ENCODE results near the gene NMNAT1. TPM values are rescaled to one million over a fixed set of nuclear protein-coding genes. Genes with fewer than 3 reads are reported as not detected.
A peak's percentile ranks its signal among the peaks of the same experiment; 100 is the strongest.

NMNAT1 gene
- total RNA-seq, 1 experiment from 2014 or later, result 2.3 TPM

GRCh38 chr1:9942399-9942938 lies 806 bp upstream of the NMNAT1 start:
- H3K27me3 Mint-ChIP-seq (ENCODE audit: low read depth), result no peaks in the 10 kb centered on the region
- ChIA-PET CTCF (interaction anchor here (0.6 to 2.7 kb wide), 8 partner anchors 13 to 511 kb away, joined by 3 to 11 read pairs (median 5); no protein-coding TSS in a partner anchor), POLR2A (interaction anchor here (1.2 kb wide), 1 partner anchor 26 kb away, joined by 3 read pairs; no protein-coding TSS in a partner anchor)
- H3K4me1 Mint-ChIP-seq, result peaks cover 2% of the 10 kb centered on the region
- H3K9me3 Mint-ChIP-seq, result no peaks in the 10 kb centered on the region
- peaks cover 2% of the 10 kb centered on the region; the same call in 1 of the 2 replicates for H3K36me3 Mint-ChIP-seq
- TF ChIP-seq CTCF (IDR thresholded peaks at IDR 0.05), result peak; percentile 20; the same call in 1 of the 2 replicates
- TF ChIP-seq, protein P1, sequence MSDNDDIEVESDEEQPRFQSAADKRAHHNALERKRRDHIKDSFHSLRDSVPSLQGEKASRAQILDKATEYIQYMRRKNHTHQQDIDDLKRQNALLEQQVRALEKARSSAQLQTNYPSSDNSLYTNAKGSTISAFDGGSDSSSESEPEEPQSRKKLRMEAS (CRISPR knock-in tag; IDR thresholded peaks at IDR 0.05), result no peak
- H3K4me3 Mint-ChIP-seq, result peak overlapping the region; percentile 98
- H3K27ac Mint-ChIP-seq, result peak overlapping the region; percentile 99
- DNase-seq (ENCODE audit: low spot score) (no peak), ATAC-seq (peak; percentile 41)

DNA sequence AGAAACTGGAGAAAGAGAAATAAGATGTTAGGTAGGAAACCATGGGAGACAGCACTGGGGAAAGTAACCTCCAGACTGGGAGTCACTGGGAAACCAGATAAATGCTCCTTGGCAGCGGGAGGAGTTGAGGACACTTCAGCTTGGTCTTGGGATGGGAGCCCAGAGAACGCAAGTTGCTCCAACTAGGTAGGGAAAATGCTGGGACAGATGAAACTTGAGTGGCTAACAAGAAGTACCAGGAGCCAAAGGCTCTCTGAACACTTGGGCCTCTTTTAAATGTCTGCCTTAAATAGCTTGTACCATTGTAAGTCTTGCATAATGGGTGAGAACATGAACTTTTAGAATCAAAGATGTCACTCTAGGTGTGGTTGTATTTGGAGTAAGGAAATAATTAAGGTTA lies 3.0 kb downstream of the NMNAT1 start:
- DNase-seq (ENCODE audit: low spot score) (no peak), ATAC-seq (no peak)
- Mint-ChIP-seq H3K4me1 (peaks cover 12% of the 10 kb centered on the region), H3K27me3 (ENCODE audit: low read depth) (no peaks in the 10 kb centered on the region), H3K27ac (no peak overlapping the region), H3K36me3 (peaks cover 2% of the 10 kb centered on the region; the same call in 1 of the 2 replicates), H3K9me3 (no peaks in the 10 kb centered on the region), H3K4me3 (no peak overlapping the region)
- ChIA-PET POLR2A (no interaction called here), CTCF (no interaction called here)
- TF ChIP-seq HMGA2 (CRISPR knock-in tag; IDR thresholded peaks at IDR 0.05), result no peak
- no peak for TF ChIP-seq ZNF425 (CRISPR knock-in tag; conservative IDR thresholded peaks at IDR 0.05)

DNA sequence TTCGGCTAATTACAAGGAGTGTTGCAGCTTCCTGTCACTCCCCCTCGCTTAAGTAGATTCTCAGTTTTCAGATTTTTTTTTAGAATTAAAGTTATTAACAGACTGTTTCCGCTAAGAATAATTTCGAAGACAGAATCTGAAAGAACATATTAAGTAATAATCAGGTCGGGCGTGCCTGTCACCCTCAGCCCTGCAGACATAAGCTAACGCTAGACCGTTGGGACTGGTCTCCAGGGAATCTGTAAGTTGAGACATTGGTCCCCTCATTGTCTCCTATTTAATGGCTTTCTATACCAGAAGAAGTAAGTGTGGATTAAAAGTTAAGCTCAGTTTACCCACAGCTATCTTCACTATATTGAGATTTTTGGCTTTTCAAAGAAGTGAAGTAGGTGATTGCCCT lies 14.5 kb downstream of the NMNAT1 start:
- ATAC-seq (no peak), DNase-seq (ENCODE audit: low spot score) (no peak)
- ChIA-PET CTCF (interaction anchor here (0.8 to 1.2 kb wide), 2 partner anchors 419 to 499 kb away, joined by 3 to 4 read pairs; no protein-coding TSS in a partner anchor), POLR2A (no interaction called here)
- Mint-ChIP-seq H3K4me1 (peaks cover 10% of the 10 kb centered on the region), H3K27ac (no peak overlapping the region), H3K27me3 (ENCODE audit: low read depth) (no peaks in the 10 kb centered on the region), H3K9me3 (no peaks in the 10 kb centered on the region), H3K4me3 (no peak overlapping the region), H3K36me3 (no peaks in the 10 kb centered on the region)
- TF ChIP-seq, protein P2, sequence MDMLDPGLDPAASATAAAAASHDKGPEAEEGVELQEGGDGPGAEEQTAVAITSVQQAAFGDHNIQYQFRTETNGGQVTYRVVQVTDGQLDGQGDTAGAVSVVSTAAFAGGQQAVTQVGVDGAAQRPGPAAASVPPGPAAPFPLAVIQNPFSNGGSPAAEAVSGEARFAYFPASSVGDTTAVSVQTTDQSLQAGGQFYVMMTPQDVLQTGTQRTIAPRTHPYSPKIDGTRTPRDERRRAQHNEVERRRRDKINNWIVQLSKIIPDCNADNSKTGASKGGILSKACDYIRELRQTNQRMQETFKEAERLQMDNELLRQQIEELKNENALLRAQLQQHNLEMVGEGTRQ (CRISPR knock-in tag; IDR thresholded peaks at IDR 0.05), result no peak
- TF ChIP-seq, protein P3, sequence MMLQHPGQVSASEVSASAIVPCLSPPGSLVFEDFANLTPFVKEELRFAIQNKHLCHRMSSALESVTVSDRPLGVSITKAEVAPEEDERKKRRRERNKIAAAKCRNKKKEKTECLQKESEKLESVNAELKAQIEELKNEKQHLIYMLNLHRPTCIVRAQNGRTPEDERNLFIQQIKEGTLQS (CRISPR knock-in tag; conservative IDR thresholded peaks at IDR 0.05), result no peak
- no peak for TF ChIP-seq TEAD4 (CRISPR knock-in tag; IDR thresholded peaks at IDR 0.05)
- no peak for TF ChIP-seq NR1H2 (CRISPR knock-in tag; IDR thresholded peaks at IDR 0.05)
- no peak for TF ChIP-seq TEAD1 (CRISPR knock-in tag; IDR thresholded peaks at IDR 0.05)
- TF ChIP-seq ZNF532 (CRISPR knock-in tag; IDR thresholded peaks at IDR 0.05; ENCODE audit: borderline replicate concordance), result no peak
- no peak for TF ChIP-seq CREB1 (CRISPR knock-in tag; IDR thresholded peaks at IDR 0.05)
- TF ChIP-seq ZNF512 (CRISPR knock-in tag; IDR thresholded peaks at IDR 0.05; ENCODE audit: borderline replicate concordance), result no peak
- TF ChIP-seq NR3C1 (CRISPR knock-in tag; conservative IDR thresholded peaks at IDR 0.05; ENCODE audit: low read depth), result no peak
- no peak for TF ChIP-seq SMAD3 (CRISPR knock-in tag; IDR thresholded peaks at IDR 0.05; ENCODE audit: borderline replicate concordance)
- TF ChIP-seq ZNF425 (CRISPR knock-in tag; conservative IDR thresholded peaks at IDR 0.05), result no peak
- no peak for TF ChIP-seq USF1 (CRISPR knock-in tag; IDR thresholded peaks at IDR 0.05)

Data from WTC11 (cell line).